H1 (cell line): ENCODE measurements around the gene YIF1A. TPM values are rescaled to one million over a fixed set of nuclear protein-coding genes. Genes with fewer than 3 reads are reported as not detected.

Experiments used
- CTCF ChIA-PET: fragments of 300-600 bp; sonication (Branson Sonifier 250); formaldehyde crosslinking; loops from one replicate; lab custom pipeline; 2021; ENCODE audit not compliant: partially characterized antibody; lab: Charles Lee
- POLR2A ChIA-PET: fragments of 300-600 bp; sonication (Branson Sonifier 250); formaldehyde crosslinking; loops from one replicate; lab custom pipeline; 2021; ENCODE audit warnings: inconsistent platforms; ENCODE audit not compliant: partially characterized antibody; lab: Charles Lee
- DNase-seq, 2 experiments: peaks; one replicate each; pipeline versions ENCODE4 v3.0.0 to v3.0.0-alpha.2; 2010 to 2022; ENCODE audit warnings: low spot score in 2 of 2, low read depth in 1 of 2, mixed read lengths in 1 of 2
- FAIRE-seq: peaks from 2 replicates; lab custom pipeline; 2011; peaks lifted over from hg19 to GRCh38; lab: Jason Lieb, UNC
- H2AFZ ChIP-seq: 2 replicates; pipeline ENCODE4 v1.8.1; 2012; ENCODE audit warnings: low read length, inconsistent platforms
- H2AK5ac ChIP-seq: 2 replicates; pipeline ENCODE4 v1.6.1; 2013; ENCODE audit warnings: low read depth, low read length
- H2BK120ac ChIP-seq: replicated peaks from 2 replicates; pipeline ENCODE3; 2013; ENCODE audit warnings: low read depth, low read length, inconsistent platforms
- H2BK12ac ChIP-seq: 2 replicates; pipeline ENCODE4 v1.6.1; 2013; ENCODE audit warnings: low read depth, low read length
- H2BK15ac ChIP-seq: 2 replicates; pipeline ENCODE4 v1.6.1; 2013; ENCODE audit warnings: low read length
- H2BK20ac ChIP-seq: 2 replicates; pipeline ENCODE4 v1.6.1; 2013; ENCODE audit warnings: low read length
- H2BK5ac ChIP-seq: 2 replicates; pipeline ENCODE4 v1.6.1; 2013; ENCODE audit warnings: low read depth, low read length
- H3K14ac ChIP-seq: 2 replicates; pipeline ENCODE4 v1.6.1; 2013; ENCODE audit warnings: inconsistent platforms; ENCODE audit not compliant: insufficient read length
- H3K18ac ChIP-seq: 2 replicates; pipeline ENCODE4 v1.6.1; 2013; ENCODE audit warnings: low read length; ENCODE audit errors: extremely low read depth
- H3K23ac ChIP-seq: 2 replicates; pipeline ENCODE4 v1.6.1; 2013; ENCODE audit warnings: inconsistent platforms; ENCODE audit not compliant: insufficient read length
- H3K23me2 ChIP-seq: 2 replicates; pipeline ENCODE4 v1.6.1; 2013; ENCODE audit warnings: low read depth, low read length
- H3K27ac ChIP-seq: 2 replicates; pipeline ENCODE4 v1.6.1; 2011; ENCODE audit warnings: low read depth, low read length, inconsistent platforms
- H3K27me3 ChIP-seq, 4 experiments: replicated peaks in 1 of 4; 1 replicate in 1 of 4; 2 replicates in 3 of 4; pipeline versions ENCODE4 v1.6.1 to v1.8.1; 2011 to 2013; ENCODE audit warnings: low read length in 3 of 4, mild to moderate bottlenecking in 3 of 4, inconsistent platforms in 2 of 4, mixed read lengths in 2 of 4, moderate library complexity in 1 of 4; ENCODE audit not compliant: control insufficient read depth in 3 of 4, insufficient read depth in 3 of 4; ENCODE audit errors: extremely low read depth in 1 of 4
- H3K36me3 ChIP-seq, 4 experiments: 2 replicates each; pipeline versions ENCODE4 v1.6.1 to v1.8.1; 2011 to 2013; ENCODE audit warnings: mild to moderate bottlenecking in 4 of 4, low read length in 3 of 4, moderate library complexity in 2 of 4, control low read depth in 1 of 4, inconsistent platforms in 1 of 4; ENCODE audit not compliant: insufficient read depth in 4 of 4, control insufficient read depth in 2 of 4
- H3K4ac ChIP-seq: replicated peaks from 2 replicates; pipeline ENCODE3; 2013; ENCODE audit warnings: low read length, low read depth, mixed read lengths, inconsistent platforms; ENCODE audit not compliant: insufficient read length
- H3K4me1 ChIP-seq, 4 experiments: replicated peaks in 1 of 4; 1 replicate in 1 of 4; 2 replicates in 3 of 4; pipeline versions ENCODE4 v1.6.1 to v1.8.1; 2011 to 2013; ENCODE audit warnings: low read length in 3 of 4, inconsistent platforms in 2 of 4, mixed read lengths in 1 of 4; ENCODE audit not compliant: insufficient read depth in 4 of 4, control insufficient read depth in 3 of 4
- H3K4me2 ChIP-seq, 2 experiments: 2 replicates each; pipeline versions ENCODE4 v1.6.1 to v1.8.1; 2011 to 2013; ENCODE audit warnings: low read depth in 2 of 2, low read length in 2 of 2, control low read depth in 1 of 2, inconsistent platforms in 1 of 2, mild to moderate bottlenecking in 1 of 2; ENCODE audit not compliant: insufficient read depth in 1 of 2
- H3K4me3 ChIP-seq, 4 experiments: fragments of 200-600, 300-600 bp in 1 of 4; sonication (generic), shearing (Covaris generic), sonication (Bioruptor Twin) in 1 of 4; 2 replicates each; pipeline versions ENCODE4 v1.5.1 to v1.8.1; 2011 to 2016; ENCODE audit warnings: low read length in 4 of 4, low read depth in 3 of 4, control low read depth in 2 of 4, inconsistent platforms in 2 of 4, mild to moderate bottlenecking in 2 of 4, mixed read lengths in 1 of 4, moderate library complexity in 1 of 4; ENCODE audit not compliant: insufficient read depth in 2 of 4; ENCODE audit errors: extremely low read depth in 1 of 4
- H3K56ac ChIP-seq: replicated peaks from 2 replicates; pipeline ENCODE3; 2013; ENCODE audit warnings: low read depth, mild to moderate bottlenecking, mixed read lengths, low read length, inconsistent platforms; ENCODE audit not compliant: insufficient read length
- H3K79me1 ChIP-seq: 2 replicates; pipeline ENCODE4 v1.6.1; 2013; ENCODE audit warnings: low read depth, low read length, control low read depth
- H3K79me2 ChIP-seq, 2 experiments: 2 replicates each; pipeline versions ENCODE4 v1.6.1 to v1.8.1; 2012 to 2013; ENCODE audit warnings: low read length in 2 of 2, mild to moderate bottlenecking in 2 of 2, inconsistent platforms in 1 of 2; ENCODE audit not compliant: insufficient read depth in 2 of 2, control insufficient read depth in 1 of 2
- H3K9ac ChIP-seq, 4 experiments: replicated peaks in 1 of 4; 1 replicate in 1 of 4; 2 replicates in 3 of 4; pipeline versions ENCODE4 v1.6.1 to v1.8.1; 2011 to 2013; ENCODE audit warnings: low read depth in 3 of 4, low read length in 3 of 4, control low read depth in 2 of 4, mild to moderate bottlenecking in 2 of 4, moderate library complexity in 2 of 4, inconsistent platforms in 1 of 4; ENCODE audit errors: extremely low read depth in 1 of 4
- H3K9me3 ChIP-seq, 2 experiments: 2 replicates each; pipeline versions ENCODE4 v1.6.1 to v1.8.1; 2012 to 2013; ENCODE audit warnings: mild to moderate bottlenecking in 2 of 2, moderate library complexity in 2 of 2, control low read depth in 1 of 2, inconsistent platforms in 1 of 2, low read depth in 1 of 2, low read length in 1 of 2, mixed read lengths in 1 of 2; ENCODE audit not compliant: insufficient read depth in 2 of 2
- H4K20me1 ChIP-seq, 2 experiments: replicated peaks in 1 of 2; 2 replicates each; pipeline versions ENCODE3 to v1.8.1; 2011 to 2013; ENCODE audit warnings: inconsistent platforms in 2 of 2, low read length in 2 of 2, mild to moderate bottlenecking in 1 of 2; ENCODE audit not compliant: insufficient read depth in 2 of 2, control insufficient read depth in 1 of 2
- H4K5ac ChIP-seq: 2 replicates; pipeline ENCODE4 v1.6.1; 2013; ENCODE audit warnings: low read length, low read depth, mixed read lengths, inconsistent platforms; ENCODE audit not compliant: insufficient read length
- H4K8ac ChIP-seq: 2 replicates; pipeline ENCODE4 v1.8.0; 2013; ENCODE audit warnings: mild to moderate bottlenecking, moderate library complexity, low read length, inconsistent platforms; ENCODE audit not compliant: insufficient read depth; ENCODE audit errors: extremely low read depth
- H4K91ac ChIP-seq: replicated peaks from 2 replicates; pipeline ENCODE3; 2013; ENCODE audit warnings: low read length, mixed read lengths, inconsistent platforms; ENCODE audit not compliant: insufficient read length
- CHD2 ChIP-seq: IDR thresholded peaks from 2 replicates; pipeline ENCODE4 v1.6.1; 2012; ENCODE audit warnings: low read length, improper control_type of control experiment
- EP300 ChIP-seq, 2 experiments: IDR thresholded peaks; 1 replicate in 1 of 2; 2 replicates in 1 of 2; pipeline ENCODE4 v1.6.1; 2011 to 2012; ENCODE audit warnings: low read depth in 2 of 2, low read length in 2 of 2, mild to moderate bottlenecking in 2 of 2, borderline replicate concordance in 1 of 2, inconsistent platforms in 1 of 2, moderate library complexity in 1 of 2
- FOSL1 ChIP-seq: IDR thresholded peaks from 2 replicates; pipeline ENCODE4 v1.6.1; 2011; ENCODE audit warnings: mild to moderate bottlenecking, low read depth, low read length, moderate library complexity; ENCODE audit not compliant: insufficient read depth
- POLR2AphosphoS5 ChIP-seq: IDR thresholded peaks from 2 replicates; pipeline ENCODE4 v1.6.1; 2011; ENCODE audit warnings: low read depth, low read length
- SP1 ChIP-seq: IDR thresholded peaks from 2 replicates; pipeline ENCODE4 v1.6.1; 2011; ENCODE audit warnings: low read depth, low read length
- WGBS, 2 experiments: shearing (Covaris generic) in 1 of 2; methylation state at CpG; one replicate each; pipeline versions ENCODE4 v1.1.6 to v1.1.7; 2013 to 2015; ENCODE audit warnings: low lambda C conversion rate in 2 of 2, mixed read lengths in 2 of 2, inconsistent platforms in 1 of 2, low coverage in 1 of 2, missing lambda C conversion rate in 1 of 2; ENCODE audit not compliant: insufficient replicate concordance in 2 of 2, insufficient coverage in 1 of 2, insufficient read length in 1 of 2; ENCODE audit errors: extremely low coverage in 1 of 2, missing lambda C conversion rate in 1 of 2; 5-methylcytosine and 5-hydroxymethylcytosine counted together
- polyA plus RNA-seq, 7 experiments: library from polyadenylated mRNA; depleted of rRNA in 3 of 7; stranded (reverse) in 5 of 7; unstranded in 2 of 7; fragments of >200 nt in 5 of 7; fragments of 200-250 nt in 2 of 7; gene quantifications; 1 replicate in 5 of 7; 2 replicates in 1 of 7; 4 replicates in 1 of 7; pipeline versions ENCODE4 v1.2.1 to v1.2.3, GENCODE V29; 2011 to 2013; ENCODE audit warnings: missing spikeins in 2 of 7, mixed read lengths in 2 of 7
- total RNA-seq: library from RNA; stranded (reverse); fragmentation: NEBNext Ultra II Directional; extraction: Animal tissue kit (Norgen Biotek cat#: 25700); gene quantifications from 2 replicates; pipeline ENCODE4 v1.2.1, GENCODE V29; 2021

The YIF1A gene
- total and polyA plus RNA-seq, 2 of the 8 experiments (the other 6 are each of a cell fraction or from before 2014, with no cell fraction given) = 70.1 to 178 TPM

GRCh38 chr11:66285250-66285947 lies 3.5 kb downstream of the YIF1A start:
- Histone ChIP-seq H3K4ac (no peak overlapping the region), H4K8ac (no peak overlapping the region), H2AFZ (no peak overlapping the region), H2BK20ac (no peak overlapping the region), H2BK120ac (no peak overlapping the region), H3K4me2 (no peak overlapping the region), H3K18ac (no peak overlapping the region), H3K9ac (no peak overlapping the region), H3K27me3 (peaks cover 0 to 3% (median 1%) of the 10 kb centered on the region in 4 experiments; a peak in 3 of 7 replicates), H2BK15ac (no peak overlapping the region), H2BK5ac (no peak overlapping the region), H3K14ac (no peak overlapping the region), H3K4me3 (no peak overlapping the region), H4K5ac (no peak overlapping the region), H3K23ac (no peak overlapping the region), H3K79me2 (peaks cover 0 to 9% of the 10 kb centered on the region in 2 experiments; a peak in 1 of 4 replicates), H3K23me2 (peaks cover 4% of the 10 kb centered on the region; the same call in 1 of the 2 replicates), H4K91ac (no peak overlapping the region), H4K20me1 (peaks cover 11 to 26% of the 10 kb centered on the region in 2 experiments), H3K4me1 (peaks cover 0 to 25% (median 11%) of the 10 kb centered on the region in 4 experiments; a peak in 5 of 7 replicates), H3K56ac (no peak overlapping the region), H2AK5ac (no peak overlapping the region), H3K27ac (no peak overlapping the region), H3K9me3 (no peaks in the 10 kb centered on the region), H3K79me1 (peaks cover 6% of the 10 kb centered on the region), H2BK12ac (no peak overlapping the region), H3K36me3 (peaks cover 0 to 2% (median 0%) of the 10 kb centered on the region in 4 experiments; a peak in 1 of 8 replicates)
- no peak for FAIRE-seq
- TF ChIP-seq CHD2 (no peak), FOSL1 (no peak), EP300 (IDR thresholded peaks at IDR 0.05; ENCODE audit: borderline replicate concordance in 1 of 2, low read depth in 2 of 2, low read length in 2 of 2) (no peak), SP1 (no peak), POLR2AphosphoS5 (0 out of 2 replicates have a peak, but pooled peaks have one; percentile 13)
- POLR2A ChIA-PET = interaction anchor here (0.8 to 1.7 kb wide), 9 partner anchors 8 to 83 kb away, joined by 3 to 8 read pairs (median 3); partner anchors contain the start of gene RAB1B
- no peak for DNase-seq
- CTCF ChIA-PET = interaction anchor here (0.8 to 6.9 kb wide), 12 partner anchors 15 to 217 kb away, joined by 3 to 57 read pairs (median 4); no protein-coding TSS in a partner anchor
- 94% methylated on average over 13 of the region's 13 CpGs; no CpG with 5 or more reads in 1 of the 2 experiments for WGBS, 2 experiments
